HG02938 (cell line): ENCODE data around the gene HAND1.

Source experiments
- ATAC-seq: cut with Tn5 transposase; IDR thresholded peaks from one replicate; pipeline ENCODE4 v1.9.1; 2021; ENCODE audit warnings: mild to moderate bottlenecking, moderate library complexity; ENCODE audit not compliant: unreplicated experiment

The HAND1 gene

GRCh38 chr5:154506049-154506715, 28.2 kb upstream of the HAND1 start:
- ATAC-seq = no peak

GRCh38 chr5:154505567-154505966, 27.5 kb upstream of the HAND1 start:
- ATAC-seq = no peak

GRCh38 chr5:154503698-154504039, 25.6 kb upstream of the HAND1 start:
- ATAC-seq = no peak

GRCh38 chr5:154502180-154502579, 24.2 kb upstream of the HAND1 start:
- ATAC-seq = no peak

GRCh38 chr5:154501566-154501965, 23.5 kb upstream of the HAND1 start:
- ATAC-seq = no peak

GRCh38 chr5:154498994-154499393, 21.0 kb upstream of the HAND1 start:
- ATAC-seq = no peak

GRCh38 chr5:154498591-154498990, 20.6 kb upstream of the HAND1 start:
- ATAC-seq = no peak

GRCh38 chr5:154494036-154494435, 16.0 kb upstream of the HAND1 start:
- no peak for ATAC-seq

GRCh38 chr5:154493274-154493673, 15.2 kb upstream of the HAND1 start:
- ATAC-seq = no peak

GRCh38 chr5:154491941-154492340, 13.9 kb upstream of the HAND1 start:
- no peak for ATAC-seq

GRCh38 chr5:154487541-154487940, 9.5 kb upstream of the HAND1 start:
- ATAC-seq = peak; percentile 97

- ATAC-seq = no peak
Observed at GRCh38 chr5:154486427-154486866, 8.4 kb upstream of the HAND1 start.

GRCh38 chr5:154485850-154486426, 7.9 kb upstream of the HAND1 start:
- no peak for ATAC-seq

GRCh38 chr5:154485096-154485491, 7.1 kb upstream of the HAND1 start:
- no peak for ATAC-seq

- no peak for ATAC-seq
Observed at GRCh38 chr5:154484393-154485095, 6.5 kb upstream of the HAND1 start.

- no peak for ATAC-seq
Observed at GRCh38 chr5:154483654-154484392, 5.8 kb upstream of the HAND1 start.

- ATAC-seq = no peak
Observed at GRCh38 chr5:154482528-154483449, 4.8 kb upstream of the HAND1 start.

GRCh38 chr5:154481584-154482381, 3.8 kb upstream of the HAND1 start:
- ATAC-seq = no peak

- no peak for ATAC-seq
Observed at GRCh38 chr5:154480847-154481246, 2.8 kb upstream of the HAND1 start.
